Aorta (tissue), 5 donors: ENCODE results near the gene SS18L1. TPM values are rescaled to one million over a fixed set of nuclear protein-coding genes. Genes with fewer than 3 reads are reported as not detected.

Experiments used
- ATAC-seq: fragments of 200-7000 bp; cut with Tn5 transposase; one replicate; pipeline ENCODE4 v1.9.1; 2022; ENCODE audit warnings: moderate library complexity; ENCODE audit not compliant: low FRiP score
- DNase-seq, 2 donors: peaks; one replicate each; pipeline ENCODE4 v3.0.0-alpha.2; 2020
- H3K27ac ChIP-seq, 2 donors: one replicate each; pipeline ENCODE4 v1.5.1; 2013; ENCODE audit warnings: low read length in 2 of 2, mild to moderate bottlenecking in 2 of 2, moderate library complexity in 2 of 2, control low read depth in 1 of 2, inconsistent platforms in 1 of 2, low read depth in 1 of 2
- H3K27me3 ChIP-seq, 2 donors: one replicate each; pipeline ENCODE4 v1.6.1; 2013; ENCODE audit warnings: control low read depth in 1 of 2, low read length in 1 of 2, mild to moderate bottlenecking in 1 of 2, moderate library complexity in 1 of 2; ENCODE audit not compliant: insufficient read depth in 2 of 2, control insufficient read depth in 1 of 2
- H3K36me3 ChIP-seq, 2 donors: one replicate each; pipeline ENCODE4 v1.6.1; 2013; ENCODE audit warnings: control low read depth in 1 of 2, low read length in 1 of 2, mild to moderate bottlenecking in 1 of 2; ENCODE audit not compliant: insufficient read depth in 2 of 2, control insufficient read depth in 1 of 2
- H3K4me1 ChIP-seq, 2 donors: one replicate each; pipeline ENCODE4 v1.6.1; 2013; ENCODE audit warnings: low read length in 2 of 2, control low read depth in 1 of 2, mild to moderate bottlenecking in 1 of 2, moderate library complexity in 1 of 2; ENCODE audit not compliant: insufficient read depth in 2 of 2, control insufficient read depth in 1 of 2
- H3K4me3 ChIP-seq, 2 donors: one replicate each; pipeline ENCODE4 v1.5.1; 2013; ENCODE audit warnings: low read length in 2 of 2, control low read depth in 1 of 2, mild to moderate bottlenecking in 1 of 2
- H3K9me3 ChIP-seq: one replicate; pipeline ENCODE4 v1.6.1; 2013; ENCODE audit warnings: mild to moderate bottlenecking, low read length; ENCODE audit not compliant: control insufficient read depth
- WGBS, 2 donors: extraction: QIAGEN DNeasy Blood & Tissue Kit; methylation state at CpG; one replicate each; pipeline ENCODE4 v1.1.7; 2013; 5-methylcytosine and 5-hydroxymethylcytosine counted together
- intact Hi-C, 2 donors: fragments of 100-400 bp; cut with DNase I; formaldehyde crosslinking; loops; one replicate each; pipeline versions ENCODE4 v1.14.2 to v1.15.0; 2022
- polyA plus RNA-seq, 2 donors: library from polyadenylated mRNA; stranded (reverse); fragments of 200-250 nt; gene quantifications; one replicate each; pipeline ENCODE4 v1.2.3, GENCODE V29; 2013
- total RNA-seq, 2 donors: library from RNA; stranded (reverse); fragmentation: NEBNext Ultra II Directional; extraction: Animal tissue kit (Norgen Biotek cat#: 25700); gene quantifications; one replicate each; pipeline ENCODE4 v1.2.1, GENCODE V29; 2021
- donor health status: healthy with polysubstance abuse.
- donor health status: Bipolar disorder and iron deficiency.
- donor health status: DM: no; HTN: no; CAD: no.
- donor health status: DM: no; HTN: no; CAD: no.
- donor health status: DM: yes; HTN: yes; CAD: no.

Gene SS18L1
- total and polyA plus RNA-seq, 4 donors, result 4.9 to 19.1 (median 11.1) TPM

- no peak for ATAC-seq
- peaks cover 4 to 12% of the 10 kb centered on the region in 2 donors for H3K36me3 ChIP-seq
Observed at GRCh38 chr20:62160876-62161275, 17.3 kb downstream of the SS18L1 start.

GRCh38 chr20:62161347-62161746 lies 17.8 kb downstream of the SS18L1 start:
- intact Hi-C loops, result no loop called here

More at GRCh38 chr20:62160876-62161275, 17.3 kb downstream of the SS18L1 start:
- 91 to 93% methylated on average over 17 of the region's 17 CpGs for WGBS, 2 donors
- no peak for DNase-seq
- Histone ChIP-seq H3K27ac (no peak overlapping the region), H3K27me3 (no peaks in the 10 kb centered on the region), H3K9me3 (no peaks in the 10 kb centered on the region), H3K4me3 (no peak overlapping the region), H3K4me1 (no peaks in the 10 kb centered on the region)
- intact Hi-C loops, result no loop called here

GRCh38 chr20:62162765-62163484 lies 19.4 kb downstream of the SS18L1 start:
- 94 to 95% methylated on average over 38 of the region's 38 CpGs for WGBS, 2 donors
- H3K27me3 ChIP-seq, result no peaks in the 10 kb centered on the region
- no peak for DNase-seq
- intact Hi-C loops, result no loop called here
- H3K4me3 ChIP-seq, result no peak overlapping the region
- no peaks in the 10 kb centered on the region for H3K4me1 ChIP-seq
- no peak overlapping the region for H3K27ac ChIP-seq
- H3K36me3 ChIP-seq, result peaks cover 4 to 12% of the 10 kb centered on the region in 2 donors
- H3K9me3 ChIP-seq, result no peaks in the 10 kb centered on the region
- no peak for ATAC-seq

More at GRCh38 chr20:62161347-62161746, 17.8 kb downstream of the SS18L1 start:
- DNase-seq (no peak), ATAC-seq (no peak)
- no peak overlapping the region for H3K27ac ChIP-seq
- no peak overlapping the region for H3K4me3 ChIP-seq
- WGBS, 2 donors, result 87 to 89% methylated on average over 17 of the region's 17 CpGs
- no peaks in the 10 kb centered on the region for H3K9me3 ChIP-seq
- H3K36me3 ChIP-seq, result peaks cover 4 to 12% of the 10 kb centered on the region in 2 donors
- no peaks in the 10 kb centered on the region for H3K27me3 ChIP-seq
- no peaks in the 10 kb centered on the region for H3K4me1 ChIP-seq

- no peaks in the 10 kb centered on the region for H3K9me3 ChIP-seq
- H3K27ac ChIP-seq, result no peak overlapping the region
- no peaks in the 10 kb centered on the region for H3K4me1 ChIP-seq
- ATAC-seq (no peak), DNase-seq (no peak)
- H3K4me3 ChIP-seq, result no peak overlapping the region
- WGBS, 2 donors, result 95 to 96% methylated on average over 25 of the region's 25 CpGs
- intact Hi-C loops, result no loop called here
- H3K36me3 ChIP-seq, result peaks cover 4 to 14% of the 10 kb centered on the region in 2 donors
- no peaks in the 10 kb centered on the region for H3K27me3 ChIP-seq
Observed at GRCh38 chr20:62163485-62163865, 19.9 kb downstream of the SS18L1 start.

GRCh38 chr20:62163986-62164762 lies 20.6 kb downstream of the SS18L1 start:
- no peak for DNase-seq
- no peak for ATAC-seq
- no peaks in the 10 kb centered on the region for H3K9me3 ChIP-seq
- no peak overlapping the region for H3K4me3 ChIP-seq
- no peaks in the 10 kb centered on the region for H3K27me3 ChIP-seq
- intact Hi-C loops, result no loop called here
- peaks cover 4 to 16% of the 10 kb centered on the region in 2 donors for H3K36me3 ChIP-seq
- no peaks in the 10 kb centered on the region for H3K4me1 ChIP-seq
- 95 to 97% methylated on average over 29 of the region's 29 CpGs for WGBS, 2 donors
- H3K27ac ChIP-seq, result no peak overlapping the region

GRCh38 chr20:62164879-62165761 lies 21.6 kb downstream of the SS18L1 start:
- Histone ChIP-seq H3K4me3 (no peak overlapping the region), H3K4me1 (no peaks in the 10 kb centered on the region), H3K27me3 (no peaks in the 10 kb centered on the region), H3K27ac (no peak overlapping the region), H3K36me3 (peaks cover 4 to 16% of the 10 kb centered on the region in 2 donors), H3K9me3 (no peaks in the 10 kb centered on the region)
- DNase-seq (no peak), ATAC-seq (no peak)
- WGBS, 2 donors, result 96% methylated on average over 41 of the region's 41 CpGs
- intact Hi-C loops, result no loop called here

- no peak overlapping the region for H3K27ac ChIP-seq
Observed at GRCh38 chr20:62165762-62166399, 22.3 kb downstream of the SS18L1 start.

GRCh38 chr20:62167474-62167873 lies 23.9 kb downstream of the SS18L1 start:
- 86 to 87% methylated on average over 6 of the region's 6 CpGs for WGBS, 2 donors
- Histone ChIP-seq H3K27me3 (no peaks in the 10 kb centered on the region), H3K27ac (no peak overlapping the region), H3K36me3 (peaks cover 4 to 16% of the 10 kb centered on the region in 2 donors), H3K9me3 (no peaks in the 10 kb centered on the region), H3K4me1 (no peaks in the 10 kb centered on the region), H3K4me3 (no peak overlapping the region)
- intact Hi-C loops, result no loop called here
- no peak for ATAC-seq
- no peak for DNase-seq

More at GRCh38 chr20:62165762-62166399, 22.3 kb downstream of the SS18L1 start:
- ATAC-seq (peak; percentile 33), DNase-seq (no peak)
- no peaks in the 10 kb centered on the region for H3K4me1 ChIP-seq
- intact Hi-C loops, result no loop called here
- H3K36me3 ChIP-seq, result peaks cover 4 to 16% of the 10 kb centered on the region in 2 donors
- no peaks in the 10 kb centered on the region for H3K9me3 ChIP-seq
- H3K27me3 ChIP-seq, result no peaks in the 10 kb centered on the region
- no peak overlapping the region for H3K4me3 ChIP-seq
- WGBS, 2 donors, result 87 to 91% methylated on average over 25 of the region's 25 CpGs
